NB4 (cell line): ENCODE data around the gene C17orf107.

Experiments
- DNase-seq: peaks from one replicate; pipeline ENCODE4 v3.0.0; 2010; ENCODE audit warnings: low read depth
- H3K4me3 ChIP-seq: one replicate; pipeline ENCODE4 v1.5.1; 2011; ENCODE audit warnings: mild to moderate bottlenecking, low read depth, low read length, moderate library complexity
- MYC ChIP-seq: IDR thresholded peaks from 2 replicates; pipeline ENCODE4 v1.6.1; 2011; ENCODE audit warnings: low read depth, low read length
- POLR2A ChIP-seq: IDR thresholded peaks from 2 replicates; pipeline ENCODE4 v1.6.1; 2011; ENCODE audit warnings: mild to moderate bottlenecking; ENCODE audit not compliant: insufficient read length; ENCODE audit errors: extremely low read depth
- TF ChIP-seq, protein P1 (sequence below): IDR thresholded peaks from one replicate; pipeline ENCODE4 v1.5.1; 2012; ENCODE audit warnings: low read depth, low read length
- TF ChIP-seq, protein P2 (sequence below): IDR thresholded peaks from 2 replicates; pipeline ENCODE4 v1.6.1; 2011; ENCODE audit warnings: low read depth, low read length

The C17orf107 gene

GRCh38 chr17:4931963-4932362 lies 32.6 kb downstream of the C17orf107 start, which contains the start of gene GP1BA:
TSS of gene GP1BA (plus strand) at chr17:4932277. CDS start at chr17:4932605, 328 bp downstream.
- no peak for DNase-seq
- H3K4me3 ChIP-seq, result no peak within 1 kb of the TSS
- TF ChIP-seq, protein P1, sequence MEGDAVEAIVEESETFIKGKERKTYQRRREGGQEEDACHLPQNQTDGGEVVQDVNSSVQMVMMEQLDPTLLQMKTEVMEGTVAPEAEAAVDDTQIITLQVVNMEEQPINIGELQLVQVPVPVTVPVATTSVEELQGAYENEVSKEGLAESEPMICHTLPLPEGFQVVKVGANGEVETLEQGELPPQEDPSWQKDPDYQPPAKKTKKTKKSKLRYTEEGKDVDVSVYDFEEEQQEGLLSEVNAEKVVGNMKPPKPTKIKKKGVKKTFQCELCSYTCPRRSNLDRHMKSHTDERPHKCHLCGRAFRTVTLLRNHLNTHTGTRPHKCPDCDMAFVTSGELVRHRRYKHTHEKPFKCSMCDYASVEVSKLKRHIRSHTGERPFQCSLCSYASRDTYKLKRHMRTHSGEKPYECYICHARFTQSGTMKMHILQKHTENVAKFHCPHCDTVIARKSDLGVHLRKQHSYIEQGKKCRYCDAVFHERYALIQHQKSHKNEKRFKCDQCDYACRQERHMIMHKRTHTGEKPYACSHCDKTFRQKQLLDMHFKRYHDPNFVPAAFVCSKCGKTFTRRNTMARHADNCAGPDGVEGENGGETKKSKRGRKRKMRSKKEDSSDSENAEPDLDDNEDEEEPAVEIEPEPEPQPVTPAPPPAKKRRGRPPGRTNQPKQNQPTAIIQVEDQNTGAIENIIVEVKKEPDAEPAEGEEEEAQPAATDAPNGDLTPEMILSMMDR, result no peak
- TF ChIP-seq POLR2A (no peak), MYC (no peak)
- TF ChIP-seq, protein P2, sequence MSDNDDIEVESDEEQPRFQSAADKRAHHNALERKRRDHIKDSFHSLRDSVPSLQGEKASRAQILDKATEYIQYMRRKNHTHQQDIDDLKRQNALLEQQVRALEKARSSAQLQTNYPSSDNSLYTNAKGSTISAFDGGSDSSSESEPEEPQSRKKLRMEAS, result no peak

- no peak overlapping the region for H3K4me3 ChIP-seq
- DNase-seq, result no peak
- TF ChIP-seq POLR2A, result no peak
Observed at GRCh38 chr17:4932756-4933155, 33.4 kb downstream of the C17orf107 start.

- no peak overlapping the region for H3K4me3 ChIP-seq
- no peak for DNase-seq
- TF ChIP-seq, protein P1, result no peak
- TF ChIP-seq, protein P2, result no peak
- TF ChIP-seq MYC (no peak), POLR2A (no peak)
Observed at GRCh38 chr17:4933646-4934045, 34.3 kb downstream of the C17orf107 start.

DNA sequence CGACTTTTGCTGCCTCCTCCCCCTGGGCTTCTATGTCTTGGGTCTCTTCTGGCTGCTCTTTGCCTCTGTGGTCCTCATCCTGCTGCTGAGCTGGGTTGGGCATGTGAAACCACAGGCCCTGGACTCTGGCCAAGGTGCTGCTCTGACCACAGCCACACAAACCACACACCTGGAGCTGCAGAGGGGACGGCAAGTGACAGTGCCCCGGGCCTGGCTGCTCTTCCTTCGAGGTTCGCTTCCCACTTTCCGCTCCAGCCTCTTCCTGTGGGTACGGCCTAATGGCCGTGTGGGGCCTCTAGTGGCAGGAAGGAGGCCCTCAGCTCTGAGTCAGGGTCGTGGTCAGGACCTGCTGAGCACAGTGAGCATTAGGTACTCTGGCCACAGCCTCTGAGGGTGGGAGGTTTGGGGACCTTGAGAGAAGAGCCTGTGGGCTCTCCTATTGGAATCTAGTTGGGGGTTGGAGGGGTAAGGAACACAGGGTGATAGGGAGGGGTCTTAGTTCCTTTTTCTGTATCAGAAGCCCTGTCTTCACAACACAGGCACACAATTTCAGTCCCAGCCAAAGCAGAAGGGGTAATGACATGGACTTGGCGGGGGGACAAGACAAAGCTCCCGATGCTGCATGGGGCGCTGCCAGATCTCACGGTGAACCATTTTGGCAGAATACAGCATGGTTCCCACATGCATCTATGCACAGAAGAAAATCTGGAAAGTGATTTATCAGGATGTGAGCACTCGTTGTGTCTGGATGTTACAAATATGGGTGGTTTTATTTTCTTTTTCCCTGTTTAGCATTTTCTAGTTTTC lies 35.0 kb downstream of the C17orf107 start:
- peak; percentile 82 for DNase-seq
- TF ChIP-seq MYC, result no peak
- TF ChIP-seq, protein P1, result peak; percentile 41
- TF ChIP-seq, protein P2, result no peak
- H3K4me3 ChIP-seq, result no peak overlapping the region

- no peak for TF ChIP-seq POLR2A
- TF ChIP-seq MYC, result no peak
- TF ChIP-seq, protein P1, result no peak
- TF ChIP-seq, protein P2, result no peak
- DNase-seq, result no peak
- H3K4me3 ChIP-seq, result no peak overlapping the region
Observed at GRCh38 chr17:4935650-4936049, 36.3 kb downstream of the C17orf107 start.

DNA sequence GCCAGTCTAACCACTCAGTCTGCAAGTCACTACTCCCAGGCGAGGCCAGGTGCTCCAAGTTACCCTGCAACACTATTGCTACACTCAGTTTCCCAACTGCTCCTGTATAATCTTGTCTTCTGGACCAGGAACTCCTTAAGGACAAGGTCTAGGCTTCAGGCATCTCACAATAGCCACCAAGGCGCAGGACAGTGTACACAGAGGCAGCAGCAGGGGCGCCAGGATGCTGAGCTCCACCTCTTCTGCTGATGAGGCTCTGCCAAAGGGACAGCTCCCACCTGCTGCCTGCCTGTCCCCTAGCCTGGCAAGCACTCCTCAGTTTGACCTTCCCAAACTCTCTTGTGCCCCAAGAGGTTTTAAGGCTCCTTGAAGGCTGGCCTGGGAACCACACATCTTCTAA lies 37.1 kb downstream of the C17orf107 start:
- no peak for DNase-seq
- no peak overlapping the region for H3K4me3 ChIP-seq
- TF ChIP-seq MYC, result no peak
- TF ChIP-seq, protein P2, result no peak
- no peak for TF ChIP-seq POLR2A
- TF ChIP-seq, protein P1, result no peak
